Measurements from ENCODE around the gene YY1AP1.
"Not testable (repeated sequence)": the region's sequence is repeated elsewhere in the genome, so short reads cannot be mapped to it uniquely, and the experiment has no call there.

- TF ChIP-seq CTCF, EP300, POLR2A, POLR2AphosphoS5 (IDR thresholded peaks at IDR 0.05): not testable (repeated sequence)
These were observed 9.6 kb downstream of the YY1AP1 start for GRCh38 chr1:155678992-155679391.
